Activated T-cell treated with anti-CD3 and anti-CD28 coated beads, Interleukin-2, amount 50 U/mL, for 4 hours (primary cell): ENCODE results near the gene RAMP3. TPM values are rescaled to one million over a fixed set of nuclear protein-coding genes. Genes with fewer than 3 reads are reported as not detected.
"Not testable (repeated sequence)": the region's sequence is repeated elsewhere in the genome, so short reads cannot be mapped to it uniquely, and the experiment has no call there.

Experiments used
- ATAC-seq, 2 donors: fragments of 200-7000 bp; cut with Tn5 transposase; one replicate each; pipeline ENCODE4 v1.10.0; 2021
- DNase-seq: peaks from one replicate; pipeline ENCODE4 v3.0.0-alpha.2; 2020
- H3K27me3 Mint-ChIP-seq: one replicate; pipeline ENCODE4 v1.8.0; 2021; ENCODE audit warnings: low read depth, mixed read lengths
- H3K36me3 Mint-ChIP-seq: one replicate; pipeline ENCODE4 v1.8.0; 2022; ENCODE audit warnings: mixed read lengths; ENCODE audit not compliant: insufficient read depth
- H3K4me1 Mint-ChIP-seq: one replicate; pipeline ENCODE4 v1.8.0; 2021; ENCODE audit warnings: low read depth, mixed read lengths
- H3K4me3 Mint-ChIP-seq: one replicate; pipeline ENCODE4 v1.8.0; 2021; ENCODE audit warnings: mild to moderate bottlenecking, moderate library complexity, mixed read lengths
- H3K9me3 Mint-ChIP-seq: one replicate; pipeline ENCODE4 v1.8.0; 2021; ENCODE audit warnings: mixed read lengths
- total RNA-seq, 3 donors: library from RNA; stranded (reverse); gene quantifications; one replicate each; pipeline ENCODE4 v1.2.1, GENCODE V29; 2021

The RAMP3 gene
- total RNA-seq, 3 donors from 2014 or later = not detected

DNA sequence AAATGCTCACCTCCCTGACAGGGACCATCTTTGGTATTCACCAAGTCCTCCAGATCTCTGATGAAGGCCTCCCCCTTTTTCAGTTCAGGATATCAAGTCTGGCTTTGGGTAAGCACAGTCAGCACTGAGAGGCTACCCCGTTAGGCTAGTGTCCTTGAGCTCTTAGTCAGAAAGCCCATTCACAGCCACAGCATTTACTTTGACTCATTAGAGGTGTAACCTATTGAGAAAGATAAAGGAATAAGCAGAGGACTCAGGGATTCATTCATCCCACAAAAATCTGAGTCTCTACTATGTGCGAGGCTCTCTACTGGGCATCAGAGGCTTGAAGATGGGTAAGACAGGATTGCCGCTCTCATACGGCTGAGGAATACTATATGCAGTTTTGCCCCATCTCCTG is 14.0 kb upstream of the RAMP3 start:
- H3K4me3 Mint-ChIP-seq = no peak overlapping the region
- H3K36me3 Mint-ChIP-seq = no peaks in the 10 kb centered on the region
- no peak for ATAC-seq
- peaks cover 13% of the 10 kb centered on the region for H3K27me3 Mint-ChIP-seq
- H3K9me3 Mint-ChIP-seq = no peaks in the 10 kb centered on the region
- peaks cover 4% of the 10 kb centered on the region for H3K4me1 Mint-ChIP-seq
- no peak for DNase-seq

DNA sequence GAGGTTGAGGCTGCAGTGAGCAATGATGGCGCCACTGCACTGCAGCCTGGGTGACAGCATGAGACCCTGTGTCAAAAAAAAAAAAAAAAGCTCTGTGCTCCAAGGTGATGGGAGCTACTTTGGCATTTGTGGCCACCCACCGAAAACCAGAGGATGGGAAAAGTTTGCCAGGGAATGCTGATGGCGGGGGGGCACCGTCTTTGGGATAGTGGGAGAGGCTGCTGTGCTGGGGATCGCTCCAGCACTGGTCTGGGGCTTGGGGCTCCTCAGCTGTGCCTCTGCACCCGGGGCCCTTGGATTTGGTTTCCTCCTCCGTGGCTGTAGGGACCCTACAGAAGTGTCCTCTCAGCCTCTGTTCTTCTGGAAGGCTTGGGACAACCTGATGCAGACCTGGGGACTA is 11.7 kb upstream of the RAMP3 start:
- Mint-ChIP-seq H3K4me3 (no peak overlapping the region), H3K27me3 (peaks cover 18% of the 10 kb centered on the region), H3K9me3 (no peaks in the 10 kb centered on the region), H3K36me3 (no peaks in the 10 kb centered on the region), H3K4me1 (peaks cover under 1% of the 10 kb centered on the region)
- no peak for ATAC-seq
- DNase-seq = no peak

DNA sequence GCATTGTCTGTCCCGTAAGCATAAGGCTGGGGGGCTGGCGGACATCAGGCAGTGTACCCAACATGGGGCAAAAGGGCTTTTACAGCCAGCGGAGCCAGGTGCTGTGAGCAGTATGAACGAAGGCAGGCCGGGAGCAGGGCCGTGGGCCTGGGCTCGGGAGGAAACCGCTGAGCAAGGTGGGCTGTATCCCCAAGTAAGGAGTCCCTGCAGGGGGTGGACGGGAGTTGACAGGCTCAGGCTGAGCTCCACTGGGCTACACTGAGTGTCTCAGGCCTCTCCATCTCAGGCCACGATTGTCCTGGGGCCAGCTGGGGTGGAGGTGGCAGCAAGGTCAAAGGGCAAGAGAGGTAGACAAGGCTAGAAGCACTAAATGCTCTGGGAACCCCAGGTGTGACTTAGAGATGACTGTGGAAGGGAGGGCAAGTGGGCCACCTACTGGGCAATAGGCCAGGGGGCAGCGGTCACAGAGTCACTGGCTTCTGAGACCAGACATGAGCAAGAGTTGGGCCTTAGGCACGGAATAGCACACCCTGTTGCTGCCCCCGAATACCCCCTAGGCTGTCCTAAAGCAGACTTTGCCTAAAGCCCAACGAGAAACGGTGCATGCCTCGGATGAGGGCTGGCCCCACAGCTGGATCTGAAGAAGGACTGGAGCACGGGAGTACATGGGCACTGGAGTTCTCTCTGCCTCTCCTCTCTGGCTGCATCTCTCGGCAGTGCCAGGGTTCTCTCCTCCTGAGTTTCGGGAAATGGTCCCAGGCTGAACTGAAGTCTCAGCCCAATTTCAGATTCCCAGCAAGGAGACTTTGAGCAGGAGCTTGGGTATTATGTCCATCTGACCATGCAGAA is 10.8 kb upstream of the RAMP3 start:
- DNase-seq (no peak), ATAC-seq (no peak)
- peaks cover 20% of the 10 kb centered on the region for H3K27me3 Mint-ChIP-seq
- H3K9me3 Mint-ChIP-seq = no peaks in the 10 kb centered on the region
- H3K4me1 Mint-ChIP-seq = no peaks in the 10 kb centered on the region
- H3K36me3 Mint-ChIP-seq = no peaks in the 10 kb centered on the region
- H3K4me3 Mint-ChIP-seq = no peak overlapping the region

DNA sequence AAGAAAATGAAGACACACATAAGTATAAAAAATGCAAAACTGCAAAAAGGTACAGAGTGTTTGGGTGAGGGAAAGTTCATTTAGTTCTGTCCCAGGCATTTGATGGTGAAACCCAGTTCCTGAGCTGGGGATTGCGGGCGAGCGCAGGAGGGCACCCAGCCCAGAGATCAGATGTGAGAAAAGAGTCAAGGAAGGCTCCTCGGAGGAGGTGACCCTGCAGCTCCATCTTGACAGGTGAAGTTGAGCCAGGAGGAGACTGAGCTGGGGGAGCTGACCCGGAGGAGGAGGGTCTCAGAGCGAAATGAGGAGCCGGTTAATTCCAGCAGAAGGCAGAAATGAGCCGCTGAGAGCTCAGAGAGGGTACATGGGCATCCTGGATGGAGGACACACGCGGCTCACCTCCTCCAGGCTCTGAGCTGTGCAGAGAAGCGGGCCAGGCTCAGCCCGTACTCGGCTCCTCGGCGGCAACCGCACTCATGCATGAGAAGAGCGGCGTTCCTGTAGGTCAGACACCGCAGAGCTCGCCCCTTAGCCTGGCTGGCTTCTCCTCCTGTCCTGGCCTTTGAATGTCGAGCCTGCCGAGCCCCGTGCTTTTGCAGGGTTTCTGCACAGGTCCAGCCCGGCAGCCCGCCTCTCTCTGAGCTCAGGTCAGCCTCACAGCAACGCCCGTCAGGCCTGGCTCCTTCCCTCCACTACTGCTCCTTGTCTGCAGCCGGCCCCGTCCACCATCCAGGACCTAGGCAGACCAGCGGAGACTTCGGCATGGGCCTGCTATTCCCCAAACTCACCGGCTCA is 9.5 kb upstream of the RAMP3 start:
- Mint-ChIP-seq H3K27me3 (peaks cover 24% of the 10 kb centered on the region), H3K9me3 (no peaks in the 10 kb centered on the region), H3K4me1 (no peaks in the 10 kb centered on the region), H3K36me3 (no peaks in the 10 kb centered on the region), H3K4me3 (no peak overlapping the region)
- DNase-seq = no peak
- no peak for ATAC-seq

DNA sequence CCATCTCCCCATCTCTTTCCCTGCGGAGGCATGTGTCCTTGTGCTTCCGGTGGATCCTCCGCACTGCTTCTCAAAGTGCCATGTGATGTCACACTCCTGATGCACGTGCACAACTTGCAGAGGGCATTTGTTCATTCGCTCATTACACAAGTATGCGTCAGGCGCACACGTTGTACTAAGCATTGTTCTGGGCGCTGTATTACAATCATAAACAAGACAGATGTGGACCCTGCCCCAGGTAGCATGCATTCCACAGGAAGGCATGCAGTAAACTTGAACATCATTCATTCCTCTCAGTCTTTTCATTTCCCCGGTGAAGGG is 9.0 kb upstream of the RAMP3 start:
- Mint-ChIP-seq H3K27me3 (peaks cover 24% of the 10 kb centered on the region), H3K9me3 (no peaks in the 10 kb centered on the region), H3K36me3 (no peaks in the 10 kb centered on the region), H3K4me3 (no peak overlapping the region), H3K4me1 (no peaks in the 10 kb centered on the region)
- ATAC-seq (no peak), DNase-seq (no peak)

DNA sequence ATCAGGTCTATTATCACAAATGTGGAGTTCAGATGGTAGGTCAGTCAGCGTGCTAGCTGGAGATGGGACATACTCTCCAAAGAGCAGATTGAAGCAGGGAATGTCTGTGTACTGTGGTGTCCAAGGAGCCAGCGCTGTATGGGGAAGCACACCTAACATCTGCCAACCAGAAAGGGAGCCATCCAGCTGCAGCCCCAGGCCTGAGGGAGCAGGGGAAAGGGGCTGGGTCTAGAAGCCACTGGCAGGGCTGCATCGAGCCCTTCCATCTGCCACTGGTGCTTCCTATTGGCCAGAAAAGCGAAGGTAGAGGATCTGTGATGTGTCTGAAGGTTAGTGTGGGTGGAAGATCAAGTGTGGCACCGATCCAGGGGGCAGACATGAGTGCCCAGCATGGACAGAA is 8.0 kb upstream of the RAMP3 start:
- DNase-seq = no peak
- H3K27me3 Mint-ChIP-seq = peaks cover 20% of the 10 kb centered on the region
- no peak overlapping the region for H3K4me3 Mint-ChIP-seq
- no peaks in the 10 kb centered on the region for H3K9me3 Mint-ChIP-seq
- no peak for ATAC-seq
- H3K36me3 Mint-ChIP-seq = no peaks in the 10 kb centered on the region
- no peaks in the 10 kb centered on the region for H3K4me1 Mint-ChIP-seq

DNA sequence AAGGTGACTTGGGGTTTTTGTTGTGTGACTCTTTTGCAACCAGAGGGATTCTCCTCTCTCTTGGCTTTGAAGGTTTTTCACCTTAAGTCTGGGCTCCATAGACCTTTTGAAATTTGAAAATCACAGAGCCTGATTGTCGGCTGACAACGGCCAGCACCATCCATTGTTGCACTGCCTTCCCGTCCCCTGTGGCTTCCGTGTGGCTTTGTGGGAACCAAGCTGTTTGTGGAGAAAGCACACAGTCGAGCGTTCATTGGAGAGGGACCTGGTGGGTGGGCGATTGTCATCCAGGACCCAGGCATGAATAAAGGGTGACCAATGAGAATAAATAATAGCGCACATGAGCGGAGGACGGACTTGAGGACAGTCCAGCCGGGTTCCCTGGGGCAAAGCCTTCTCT is 7.4 kb upstream of the RAMP3 start:
- Mint-ChIP-seq H3K4me1 (no peaks in the 10 kb centered on the region), H3K4me3 (no peak overlapping the region), H3K36me3 (no peaks in the 10 kb centered on the region), H3K27me3 (peaks cover 20% of the 10 kb centered on the region), H3K9me3 (no peaks in the 10 kb centered on the region)
- DNase-seq (no peak), ATAC-seq (no peak)

DNA sequence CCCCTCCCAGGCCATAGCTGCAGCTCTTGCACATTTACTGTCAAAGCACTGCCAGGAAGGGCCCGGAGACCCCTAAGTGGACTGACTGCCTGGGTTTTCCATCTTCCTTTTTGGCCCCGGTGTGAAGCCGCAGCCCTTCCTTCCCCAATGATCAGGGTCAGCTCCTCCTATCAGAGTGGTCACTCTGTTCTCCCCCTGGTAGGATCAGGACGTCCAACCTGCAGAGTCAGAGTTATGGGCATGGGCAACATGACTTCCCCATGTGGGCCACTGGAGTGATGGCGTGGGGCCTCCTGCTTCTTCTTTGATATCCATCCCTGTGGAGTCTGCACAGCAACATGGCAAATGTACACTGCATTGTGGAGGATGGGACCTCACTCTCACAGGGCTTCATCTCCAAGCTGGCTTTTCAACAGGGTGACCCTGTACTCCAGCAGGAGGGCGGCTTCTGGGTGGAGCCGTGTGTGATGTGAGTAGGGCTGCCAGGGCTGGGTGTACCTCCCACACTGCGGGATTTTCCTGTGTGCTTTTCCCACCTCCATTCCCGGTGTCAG is 6.4 kb upstream of the RAMP3 start:
- Mint-ChIP-seq H3K27me3 (peaks cover 19% of the 10 kb centered on the region), H3K36me3 (no peaks in the 10 kb centered on the region), H3K9me3 (no peaks in the 10 kb centered on the region), H3K4me1 (no peaks in the 10 kb centered on the region), H3K4me3 (no peak overlapping the region)
- no peak for ATAC-seq
- no peak for DNase-seq

DNA sequence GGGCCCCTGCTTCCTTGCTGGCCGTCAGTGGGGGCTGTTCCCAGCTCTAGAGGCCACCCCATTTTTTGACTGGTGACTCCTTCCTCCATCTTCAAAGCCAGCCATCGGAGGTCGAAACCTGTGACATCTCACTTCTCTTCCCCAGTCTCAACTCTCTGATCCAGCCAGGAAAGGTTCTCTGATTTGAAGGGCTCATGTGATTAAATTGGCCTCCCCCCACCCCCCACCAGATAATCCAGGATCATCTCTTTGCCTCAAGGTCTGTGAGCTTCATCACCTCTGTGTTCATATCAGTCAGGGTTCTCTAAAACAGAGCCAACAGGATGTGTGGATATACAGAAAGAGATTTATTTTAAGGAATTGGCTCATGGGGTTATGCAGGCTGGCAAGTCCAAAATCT is 5.6 kb upstream of the RAMP3 start:
- Mint-ChIP-seq H3K4me1 (peaks cover 1% of the 10 kb centered on the region), H3K27me3 (peaks cover 21% of the 10 kb centered on the region), H3K36me3 (no peaks in the 10 kb centered on the region), H3K9me3 (no peaks in the 10 kb centered on the region), H3K4me3 (no peak overlapping the region)
- DNase-seq (no peak), ATAC-seq (no peak)

DNA sequence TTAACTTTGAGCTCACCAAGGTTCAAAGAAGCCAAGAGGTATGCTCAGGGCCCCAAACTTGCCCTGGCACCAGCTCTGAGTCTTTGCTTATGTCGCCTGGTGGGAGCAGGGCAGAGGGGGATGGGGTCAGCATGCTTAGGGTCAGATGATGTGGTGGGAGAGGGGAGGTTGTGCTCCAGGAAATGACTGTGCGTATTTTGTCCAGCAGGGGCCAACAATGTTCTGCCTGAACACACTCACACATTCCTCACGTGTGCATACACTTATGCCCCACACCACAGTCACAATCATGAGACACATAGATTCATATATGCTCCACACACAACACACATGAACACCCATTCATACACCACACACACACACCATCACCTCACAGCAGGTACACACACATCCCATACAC is 4.4 kb upstream of the RAMP3 start:
- H3K9me3 Mint-ChIP-seq = no peaks in the 10 kb centered on the region
- ATAC-seq (no peak), DNase-seq (no peak)
- H3K4me1 Mint-ChIP-seq = peaks cover 1% of the 10 kb centered on the region
- H3K4me3 Mint-ChIP-seq = no peak overlapping the region
- H3K36me3 Mint-ChIP-seq = no peaks in the 10 kb centered on the region
- H3K27me3 Mint-ChIP-seq = peaks cover 26% of the 10 kb centered on the region

DNA sequence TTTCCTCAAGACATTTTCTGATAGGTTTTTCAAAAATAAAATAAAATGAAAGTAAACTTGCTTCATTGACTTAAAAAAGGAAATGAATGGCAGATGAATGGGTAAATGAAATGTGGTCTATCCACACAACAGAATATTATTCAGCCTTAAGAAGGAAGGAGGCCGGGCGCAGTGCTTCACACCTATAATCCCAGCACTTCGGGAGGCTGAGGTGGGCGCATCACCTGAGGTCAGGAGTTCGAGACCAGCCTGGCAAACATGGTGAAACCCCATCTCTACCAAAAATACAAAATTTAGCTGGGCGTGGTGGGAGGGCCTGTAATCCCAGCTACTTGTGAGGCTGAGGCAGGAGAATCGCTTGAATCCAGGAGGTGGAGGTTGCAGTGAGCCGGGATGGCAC is 3.7 kb upstream of the RAMP3 start:
- not testable (repeated sequence) for ATAC-seq, H3K9me3 Mint-ChIP-seq, H3K4me3 Mint-ChIP-seq

DNA sequence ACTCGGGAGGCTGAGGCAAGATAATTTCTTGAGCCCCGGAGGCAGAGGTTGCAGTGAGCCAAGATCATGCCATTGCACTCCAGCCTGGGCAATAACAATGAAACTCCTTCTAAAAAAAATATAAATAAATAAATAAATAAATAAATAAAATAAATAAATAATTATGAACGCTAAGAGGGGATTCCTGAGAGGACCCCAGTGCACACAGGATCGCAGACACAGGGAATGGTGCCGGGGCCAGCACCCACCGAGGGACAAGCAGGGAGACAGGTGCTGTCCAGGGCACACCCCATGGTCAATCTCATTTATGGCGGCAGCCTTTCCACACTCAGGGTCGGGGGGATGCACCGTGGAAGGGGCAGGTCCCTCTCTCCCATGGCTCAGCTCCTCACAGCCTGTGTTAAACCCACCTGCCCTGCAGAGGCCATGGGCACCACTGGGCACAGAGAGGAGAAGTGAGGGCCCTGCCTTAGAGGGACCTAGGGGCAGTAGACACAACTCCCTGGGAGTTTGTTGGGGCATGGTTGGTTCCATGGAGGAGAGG is 2.2 kb upstream of the RAMP3 start:
- H3K4me1 Mint-ChIP-seq = peaks cover 1% of the 10 kb centered on the region
- ATAC-seq = no peak
- no peaks in the 10 kb centered on the region for H3K9me3 Mint-ChIP-seq

More for the DNA sequence above, 3.7 kb upstream of the RAMP3 start:
- peaks cover 30% of the 10 kb centered on the region for H3K27me3 Mint-ChIP-seq
- not testable (repeated sequence) for DNase-seq, H3K36me3 Mint-ChIP-seq, H3K4me1 Mint-ChIP-seq

DNA sequence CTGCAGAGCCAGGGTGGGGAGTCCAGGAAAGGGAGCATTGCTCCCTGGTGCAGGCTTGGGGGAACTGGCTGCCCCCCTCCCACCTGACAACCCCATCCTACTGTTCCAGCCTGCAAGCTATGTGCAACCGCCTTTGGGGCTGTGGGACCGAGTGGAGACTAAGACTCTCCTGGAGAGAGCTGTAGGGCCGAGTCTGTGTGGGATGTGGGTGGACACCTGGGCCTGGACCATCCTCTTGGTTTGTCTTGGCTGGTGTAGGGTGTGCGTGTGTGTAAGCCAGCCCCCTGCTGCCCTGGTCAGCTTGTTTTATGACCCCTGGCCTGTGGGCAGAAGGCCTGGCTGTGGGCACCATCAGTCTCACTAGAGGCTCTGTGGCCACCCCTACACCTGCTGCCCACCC is 1.6 kb upstream of the RAMP3 start:
- no peak for DNase-seq
- Mint-ChIP-seq H3K9me3 (no peaks in the 10 kb centered on the region), H3K4me3 (no peak overlapping the region), H3K4me1 (peaks cover 1% of the 10 kb centered on the region), H3K36me3 (no peaks in the 10 kb centered on the region), H3K27me3 (peaks cover 26% of the 10 kb centered on the region)
- ATAC-seq = no peak

More for the DNA sequence above, 2.2 kb upstream of the RAMP3 start:
- Mint-ChIP-seq H3K4me3 (no peak overlapping the region), H3K36me3 (no peaks in the 10 kb centered on the region), H3K27me3 (peaks cover 28% of the 10 kb centered on the region)
- DNase-seq = no peak

DNA sequence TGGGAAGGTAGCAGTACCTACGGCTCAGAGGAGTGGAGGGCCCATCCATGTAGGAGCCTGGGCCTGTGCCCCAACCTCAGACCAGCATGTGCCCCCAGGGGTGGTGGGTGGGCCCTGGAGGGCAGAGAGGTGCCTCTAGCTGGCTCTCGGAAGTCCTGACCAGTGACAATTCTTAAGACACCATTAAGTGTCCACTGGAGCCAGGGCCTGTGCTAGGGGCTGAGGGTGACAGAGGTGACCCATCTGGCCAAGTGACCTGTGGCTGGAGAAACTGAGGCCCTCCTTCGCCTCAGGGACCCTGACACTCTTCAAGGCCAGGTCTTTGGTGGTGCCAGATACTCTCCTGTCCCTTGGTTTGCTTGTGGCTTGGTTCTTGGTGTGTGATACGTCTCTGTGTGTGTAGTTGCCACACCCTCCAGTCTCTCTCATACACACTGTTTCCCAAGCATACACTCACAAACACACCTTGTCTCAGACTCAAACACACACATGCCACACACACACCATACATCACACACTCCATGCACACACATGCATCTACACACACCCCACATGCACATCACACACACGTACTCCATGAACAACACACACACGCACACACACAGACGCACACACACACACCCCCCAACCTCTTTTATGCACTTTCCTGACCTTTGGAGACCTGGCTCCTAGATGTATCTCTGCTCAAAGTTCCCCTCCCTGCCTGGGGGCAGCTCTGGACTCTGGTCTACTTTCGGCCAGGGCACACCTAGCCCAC is 897 bp upstream of the RAMP3 start:
- Mint-ChIP-seq H3K36me3 (no peaks in the 10 kb centered on the region), H3K9me3 (no peaks in the 10 kb centered on the region), H3K27me3 (peaks cover 25% of the 10 kb centered on the region), H3K4me1 (peaks cover 1% of the 10 kb centered on the region), H3K4me3 (no peak overlapping the region)
- ATAC-seq (no peak), DNase-seq (no peak)
